Stimulated activated CD4-positive, alpha-beta T cell treated with anti-CD3 and anti-CD28 coated beads, Interleukin-4, amount 100 ng/mL, for 4 hours (primary cell): ENCODE data around the gene MXRA8.

Experiments used
- DNase-seq, 2 experiments: peaks; one replicate each; pipeline ENCODE4 v3.0.0-alpha.2; 2020

MXRA8 gene

DNA sequence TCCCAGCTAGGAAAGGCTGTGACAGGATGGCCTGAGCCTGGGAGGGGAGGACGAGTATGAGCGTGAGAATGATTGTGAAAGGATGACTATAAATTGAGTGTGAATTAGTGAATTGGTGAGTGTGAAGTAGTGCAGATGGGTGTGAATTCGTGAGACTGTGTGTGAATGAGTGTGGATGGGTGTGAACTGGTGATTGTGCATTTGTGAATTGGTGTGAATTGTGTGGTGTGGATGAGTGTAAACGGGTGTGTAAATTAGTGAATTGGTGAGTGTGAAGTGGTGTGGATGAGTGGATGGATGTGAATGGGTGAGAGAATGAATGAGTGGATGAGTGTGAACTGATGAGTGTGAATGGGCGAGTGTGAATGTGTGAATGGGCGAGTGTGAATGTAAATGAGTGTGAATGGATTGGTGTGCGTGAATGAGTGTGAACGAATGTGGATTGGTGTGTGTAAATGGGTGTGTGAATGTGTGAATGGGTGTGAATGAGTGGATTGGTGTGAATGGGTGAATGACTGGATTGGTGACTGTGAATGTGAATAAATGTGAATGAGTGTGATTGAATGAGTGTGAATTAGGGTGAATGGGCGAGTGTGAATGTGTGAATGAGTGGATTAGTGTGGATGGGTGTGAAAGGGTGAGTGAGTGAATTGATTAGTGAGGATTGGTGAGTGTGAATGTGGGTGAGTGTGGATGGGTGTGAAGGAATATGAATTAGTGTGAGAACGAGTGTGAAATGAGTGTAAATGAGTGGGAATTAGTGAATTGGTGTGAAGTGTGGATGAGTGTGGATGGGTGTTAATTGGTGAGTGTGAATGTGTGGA lies 7.7 kb upstream of the MXRA8 start:
- DNase-seq, result no peak

DNA sequence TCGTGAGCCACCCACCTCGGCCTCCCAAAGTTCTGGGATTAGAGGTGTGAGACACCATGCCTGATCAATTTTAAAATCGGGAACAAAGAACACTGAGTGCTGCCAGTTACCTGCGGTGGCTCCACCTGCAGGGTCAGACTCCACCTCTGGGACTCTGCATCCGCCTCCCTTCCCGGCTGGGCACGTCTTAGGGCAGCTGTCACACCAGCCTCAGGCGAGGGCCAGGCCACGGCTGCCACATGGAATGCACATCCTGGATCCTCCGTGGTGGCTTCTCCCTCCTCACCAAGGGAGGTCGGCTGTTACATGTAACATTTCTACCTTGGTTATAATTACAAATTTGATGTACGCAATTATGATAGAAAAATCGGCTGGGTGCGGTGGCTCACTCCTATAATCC lies 5.9 kb upstream of the MXRA8 start:
- DNase-seq, result no peak

DNA sequence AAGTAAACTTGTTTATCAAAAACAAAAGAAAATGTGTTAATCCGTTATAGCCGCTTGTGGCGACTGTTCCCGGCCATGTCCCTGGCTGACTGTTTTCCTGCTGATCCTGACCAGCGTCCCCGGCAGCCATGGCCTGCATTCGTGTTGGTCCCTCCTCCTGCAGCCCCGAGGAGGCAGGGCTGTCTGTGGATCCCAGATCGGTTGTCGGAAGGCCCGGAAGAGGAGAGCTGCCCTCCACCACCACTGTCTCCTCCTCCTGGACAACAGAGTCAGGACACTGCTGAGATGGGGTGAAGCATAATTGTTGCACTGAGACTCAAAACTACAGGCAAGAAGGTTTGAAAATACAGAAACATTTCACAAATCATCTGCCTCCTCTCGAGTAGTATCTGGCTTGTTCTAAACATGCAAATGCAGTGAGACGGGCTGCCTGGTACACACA lies 3.6 kb upstream of the MXRA8 start:
- no peak for DNase-seq

DNA sequence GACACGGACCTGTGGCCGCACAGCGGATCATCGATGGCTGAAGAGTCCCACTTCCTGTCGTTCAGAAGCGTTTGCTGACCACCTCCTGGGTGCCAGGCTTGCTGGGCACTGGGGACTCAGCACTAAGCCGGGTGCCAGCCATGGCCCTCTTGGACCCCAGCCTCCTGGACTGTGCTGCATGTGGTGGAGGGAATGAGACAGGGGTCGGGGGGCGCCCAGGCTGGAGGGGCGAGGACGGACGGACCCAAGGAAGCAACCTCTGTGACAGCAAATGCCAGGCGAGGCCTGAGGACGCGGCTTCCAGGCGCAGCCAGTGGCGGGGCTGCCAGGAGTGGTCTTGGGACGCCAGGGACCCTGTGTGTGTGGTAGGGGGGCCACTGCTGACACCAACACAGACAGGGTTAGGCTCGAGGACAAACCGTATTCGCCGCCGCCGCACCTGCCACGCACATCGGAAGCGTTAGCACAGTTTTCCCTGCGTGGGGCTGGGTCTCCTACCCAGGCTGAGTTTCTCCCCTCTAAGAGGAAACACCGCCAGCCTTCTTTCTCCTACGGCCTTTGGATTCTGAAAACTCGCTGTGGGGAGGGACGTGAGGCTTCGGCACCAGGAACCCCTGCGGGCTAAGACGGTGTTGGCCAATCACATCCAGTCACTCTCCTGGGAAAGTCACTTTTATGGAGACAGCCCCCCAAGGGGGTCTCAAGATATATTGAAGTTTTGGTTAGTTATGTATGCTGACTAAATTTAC lies 3.1 kb upstream of the MXRA8 start:
- no peak for DNase-seq

DNA sequence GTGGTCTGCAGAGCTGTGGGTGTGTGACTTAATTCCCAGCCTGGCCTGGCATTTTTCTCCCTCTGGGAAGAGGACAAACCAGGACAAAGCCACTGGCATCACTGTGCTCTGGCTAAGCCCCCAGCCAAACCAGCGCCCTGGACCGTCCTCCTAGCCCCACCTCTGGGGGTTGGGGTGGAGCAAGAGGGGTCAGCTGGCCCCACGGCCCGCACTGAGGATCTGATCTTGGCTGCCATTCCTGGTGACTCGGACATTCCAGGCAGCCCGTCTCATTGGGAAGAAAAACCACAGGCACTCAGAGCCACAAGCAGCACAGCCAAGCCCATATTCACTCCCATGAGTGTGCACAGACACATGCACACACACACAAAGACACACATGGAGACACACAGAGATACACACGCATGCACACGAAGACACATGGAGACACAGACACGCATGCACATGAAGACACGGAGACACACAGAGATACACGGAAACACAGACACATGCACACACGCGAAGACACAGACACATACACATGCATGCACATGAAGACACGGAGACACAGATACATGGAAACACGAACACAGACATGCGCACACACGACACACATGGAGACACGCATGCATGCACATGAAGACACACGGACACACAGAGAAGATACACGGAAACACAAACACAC lies 2.3 kb upstream of the MXRA8 start:
- DNase-seq, result no peak

DNA sequence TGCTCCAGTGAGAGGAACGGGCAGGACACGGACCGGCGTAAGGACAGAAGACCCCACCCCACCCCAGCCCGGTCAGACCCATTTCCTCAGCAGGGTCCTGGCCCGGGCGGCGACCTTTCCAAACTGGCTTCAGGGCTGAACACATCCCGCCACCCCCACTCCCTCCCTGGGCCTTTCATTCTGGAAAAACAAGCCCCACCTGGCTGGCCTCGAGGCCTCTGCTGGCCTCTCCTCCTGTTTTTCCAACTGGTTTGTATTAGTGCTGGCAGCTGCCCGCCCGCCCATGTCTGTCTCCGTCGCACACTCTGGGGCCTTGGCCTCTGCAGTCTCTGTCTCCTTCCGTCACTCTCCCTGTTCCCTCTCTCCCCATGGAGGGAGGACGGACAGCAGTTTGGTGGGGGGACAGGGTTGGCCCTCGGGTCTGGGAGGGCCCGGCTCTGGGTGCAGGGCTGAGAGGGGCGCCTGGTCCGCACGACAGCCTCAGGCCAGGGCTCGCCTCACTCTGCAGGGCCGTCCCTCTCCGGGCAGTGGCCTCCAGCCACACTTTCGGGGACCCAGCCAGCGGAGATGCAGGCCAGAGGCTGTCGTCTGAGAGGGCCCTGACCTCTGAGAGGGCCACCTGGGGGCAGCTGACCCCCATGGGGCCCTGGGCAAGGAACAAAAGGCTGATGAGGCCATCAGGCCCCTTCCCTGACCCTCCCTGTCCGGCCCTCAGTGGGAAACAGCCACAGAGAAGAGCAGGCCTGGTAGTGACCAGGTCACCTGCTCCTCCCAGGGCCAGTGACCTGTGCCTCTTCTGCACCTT lies 1.5 kb upstream of the MXRA8 start:
- no peak for DNase-seq

DNA sequence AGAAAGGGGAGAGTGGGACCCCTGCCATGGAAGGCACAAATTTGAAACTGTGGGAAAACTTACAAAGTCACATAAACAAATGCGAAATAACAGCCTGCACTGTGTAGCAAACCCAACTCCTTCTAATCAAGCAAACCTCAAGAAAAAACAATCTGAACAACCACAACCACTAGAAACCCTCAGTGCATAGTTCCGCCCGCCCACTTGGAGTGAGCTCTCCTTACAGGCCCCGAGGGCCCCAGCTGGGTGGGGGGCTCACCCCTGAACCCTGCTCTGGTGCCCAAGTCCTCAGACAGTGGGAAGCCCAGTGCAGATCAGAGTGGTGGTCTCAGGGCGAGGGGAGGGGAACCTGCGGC lies 931 bp upstream of the MXRA8 start:
- no peak for DNase-seq

DNA sequence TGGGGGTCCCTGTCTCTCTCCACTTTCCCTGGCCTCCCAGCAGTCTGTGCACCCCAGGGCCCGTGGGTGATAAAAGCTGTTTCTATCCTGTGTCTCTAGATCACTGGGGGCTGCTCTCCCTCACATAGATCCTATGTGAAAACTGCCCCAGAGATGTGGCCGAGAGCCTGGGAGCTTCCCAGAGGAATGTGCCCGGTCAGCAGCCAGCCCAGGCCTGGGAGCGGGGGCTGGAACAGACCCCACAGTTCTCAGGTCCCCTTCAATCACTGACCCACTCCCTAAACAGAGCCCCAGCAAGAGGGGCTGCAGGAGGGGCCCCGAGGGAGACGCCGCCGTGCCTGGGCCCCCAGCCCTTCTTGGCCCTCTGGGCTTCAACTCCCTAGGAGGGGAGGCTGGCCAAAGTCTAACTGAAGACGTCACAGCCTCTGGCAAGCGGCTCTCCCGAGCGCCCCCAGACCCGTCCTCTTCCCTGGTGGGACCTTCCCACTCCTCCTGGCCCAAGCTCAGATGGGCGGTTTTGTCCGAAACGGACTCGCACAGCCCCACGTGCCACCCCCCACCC lies 403 bp downstream of the MXRA8 start:
- DNase-seq, result no peak

DNA sequence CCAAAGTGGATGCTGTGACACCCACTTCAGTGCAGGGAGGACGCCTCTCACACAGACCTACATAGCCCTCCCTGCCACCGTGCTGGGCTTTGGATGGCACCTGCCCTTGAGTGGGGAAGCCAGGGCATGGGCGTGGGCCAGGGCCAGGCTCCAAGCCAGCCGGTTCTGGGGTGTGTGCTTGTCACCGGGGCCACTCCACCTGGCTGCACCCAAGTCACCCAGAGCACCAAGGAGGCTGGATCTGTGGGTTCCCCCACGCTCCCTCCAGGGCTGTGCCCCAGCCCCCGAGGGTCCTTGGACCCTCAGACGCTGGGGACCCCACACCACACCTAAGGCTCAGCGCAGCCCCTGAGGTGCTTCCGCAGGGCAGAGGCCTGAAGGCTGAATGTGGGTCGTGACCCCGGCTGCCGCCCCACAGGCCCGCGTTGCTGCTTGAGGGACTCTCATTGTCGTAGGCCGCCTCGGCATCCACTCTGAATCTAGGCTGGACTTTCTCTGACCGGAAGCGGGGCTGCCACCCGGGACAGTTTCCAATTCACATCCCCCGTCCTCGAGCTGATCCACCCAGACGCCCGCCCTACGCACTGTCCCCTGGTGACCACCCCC lies 1.5 kb downstream of the MXRA8 start:
- no peak for DNase-seq

DNA sequence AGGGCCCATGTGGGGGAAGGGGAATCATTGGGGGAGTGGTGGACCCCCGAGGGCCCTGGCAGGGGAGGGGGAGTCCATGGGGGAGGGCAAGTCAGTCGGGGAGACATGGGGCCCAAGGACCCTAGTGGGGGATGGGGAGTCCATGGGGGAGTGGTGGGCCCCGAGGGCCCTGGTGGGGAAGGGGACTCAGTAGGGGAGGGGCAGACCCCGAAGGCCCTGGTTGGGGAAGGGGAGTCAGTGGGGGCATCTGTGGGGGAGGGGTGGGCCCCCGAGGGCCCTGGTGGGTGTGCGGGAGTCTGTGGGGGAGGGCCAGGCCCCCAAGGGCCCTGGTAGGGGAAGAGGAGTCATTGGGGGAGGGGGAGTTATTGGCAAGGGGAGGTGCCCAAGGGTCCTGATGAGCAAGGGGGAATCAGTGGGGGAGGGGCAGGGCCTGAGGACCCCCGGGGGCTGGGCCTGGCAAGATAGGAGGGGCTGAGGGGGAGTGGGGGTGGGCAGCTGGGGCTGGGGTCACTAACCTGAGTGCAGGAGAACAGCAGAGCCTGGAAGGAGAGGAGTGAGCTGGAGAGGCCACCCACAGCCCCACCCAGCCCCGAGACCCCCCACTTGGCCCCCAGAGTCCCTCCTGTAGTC lies 2.1 kb downstream of the MXRA8 start:
- DNase-seq, result no peak

DNA sequence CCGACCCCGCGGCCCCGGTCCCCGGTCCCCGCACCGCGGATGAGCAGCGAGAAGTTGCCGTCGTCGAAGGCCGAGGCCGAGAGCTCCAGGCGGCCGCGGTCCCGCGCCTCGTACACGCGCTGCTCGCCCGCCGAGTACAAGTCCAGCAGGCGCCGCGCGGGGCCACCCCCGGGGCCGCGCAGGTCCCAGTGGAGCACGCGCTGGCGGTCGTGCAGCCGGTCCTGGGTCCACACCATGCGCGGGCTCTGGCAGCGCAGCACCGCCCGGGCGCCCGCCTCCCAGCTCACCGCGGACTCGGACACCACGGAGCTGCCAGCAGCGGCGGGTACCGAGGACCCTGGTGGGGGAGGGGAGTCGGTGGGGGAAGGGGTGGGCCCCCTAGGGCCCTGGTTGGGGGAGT lies 2.9 kb downstream of the MXRA8 start:
- no peak for DNase-seq

DNA sequence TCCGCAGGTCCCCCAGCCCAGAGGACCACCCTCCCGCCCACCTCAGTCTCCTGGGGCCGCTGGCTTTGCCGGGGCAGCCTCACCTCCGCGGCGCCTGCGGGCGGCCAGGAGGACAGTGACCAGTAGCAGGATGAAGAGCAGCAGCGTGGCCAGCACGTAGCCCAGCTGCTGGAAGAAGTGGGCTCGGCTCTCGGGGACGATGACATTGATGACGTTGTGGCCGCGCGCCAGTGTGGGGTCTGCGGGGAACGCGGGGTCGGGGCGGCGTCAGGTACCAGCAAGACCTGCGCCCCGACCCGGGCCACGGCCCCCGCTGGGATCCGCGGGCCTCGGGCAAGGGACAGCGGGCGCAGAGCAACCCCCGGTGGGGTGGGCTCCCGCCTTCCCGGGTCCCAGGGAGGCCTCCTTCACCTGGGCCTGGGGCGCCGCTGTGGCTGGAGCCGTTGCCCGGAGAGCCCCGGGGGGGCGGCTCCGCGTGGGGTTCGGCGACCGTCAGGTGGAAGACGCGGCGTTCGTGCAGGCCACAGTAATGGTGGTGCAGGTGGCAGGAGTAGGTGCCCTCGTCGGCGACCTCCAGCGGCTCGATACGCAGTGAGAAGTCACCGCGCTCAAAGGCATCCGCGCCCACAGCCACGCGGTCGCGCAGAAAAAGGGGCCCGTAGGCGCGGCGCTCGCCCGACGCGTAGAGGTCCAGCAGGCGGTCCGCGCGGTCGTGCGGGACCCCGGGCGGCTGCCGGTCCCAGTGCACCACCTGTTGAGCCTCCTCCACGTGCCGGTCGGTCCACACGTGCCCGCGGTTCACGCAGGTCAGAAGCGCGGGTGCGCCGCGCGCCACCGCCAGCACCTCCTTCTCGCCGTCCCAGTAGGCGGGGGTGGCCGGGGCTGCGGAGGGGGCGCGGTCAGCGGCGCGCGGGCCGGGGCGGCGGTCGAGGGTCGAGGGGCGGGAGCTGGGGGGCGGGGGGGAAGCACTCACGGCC lies 3.8 kb downstream of the MXRA8 start:
- DNase-seq, result peak in 1 of 2 experiments; percentile 32

DNA sequence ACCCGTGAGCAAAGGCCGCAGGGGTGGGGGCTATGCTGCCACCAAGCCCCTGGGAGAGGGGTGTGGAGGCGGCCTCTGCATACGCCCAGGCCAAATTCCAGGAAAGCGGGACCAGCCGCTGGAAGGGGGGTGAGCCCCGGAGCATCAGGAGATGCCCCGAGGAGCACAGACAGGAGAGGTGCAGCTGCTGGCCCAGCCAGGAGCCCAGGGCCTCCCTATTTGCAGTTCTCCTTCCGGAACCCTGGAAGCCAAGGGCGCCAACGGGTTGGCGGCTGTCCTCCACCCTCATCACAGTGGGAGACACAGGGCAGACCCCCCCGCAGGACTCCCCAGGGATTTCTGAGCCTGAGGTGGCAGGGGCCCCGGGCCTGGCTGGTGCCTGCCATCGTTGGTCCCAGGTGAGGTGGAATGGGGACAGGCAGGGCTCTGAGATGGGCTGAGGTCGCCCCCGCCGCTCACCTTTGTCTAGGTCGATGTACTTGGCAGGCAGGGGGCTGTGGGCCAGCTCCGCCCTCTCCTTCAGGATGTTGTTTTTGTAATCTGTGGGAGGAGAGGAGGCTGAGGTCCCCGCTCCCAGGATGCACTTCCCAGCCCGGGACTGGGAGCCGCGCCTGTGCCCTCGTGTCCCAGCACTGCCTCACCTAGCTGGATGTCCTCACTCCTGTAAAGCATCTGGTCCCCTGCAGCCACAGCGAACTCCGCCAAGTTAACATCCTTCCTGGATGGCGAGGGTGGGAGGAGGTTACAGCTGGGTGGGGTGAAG lies 4.8 kb downstream of the MXRA8 start:
- no peak for DNase-seq

DNA sequence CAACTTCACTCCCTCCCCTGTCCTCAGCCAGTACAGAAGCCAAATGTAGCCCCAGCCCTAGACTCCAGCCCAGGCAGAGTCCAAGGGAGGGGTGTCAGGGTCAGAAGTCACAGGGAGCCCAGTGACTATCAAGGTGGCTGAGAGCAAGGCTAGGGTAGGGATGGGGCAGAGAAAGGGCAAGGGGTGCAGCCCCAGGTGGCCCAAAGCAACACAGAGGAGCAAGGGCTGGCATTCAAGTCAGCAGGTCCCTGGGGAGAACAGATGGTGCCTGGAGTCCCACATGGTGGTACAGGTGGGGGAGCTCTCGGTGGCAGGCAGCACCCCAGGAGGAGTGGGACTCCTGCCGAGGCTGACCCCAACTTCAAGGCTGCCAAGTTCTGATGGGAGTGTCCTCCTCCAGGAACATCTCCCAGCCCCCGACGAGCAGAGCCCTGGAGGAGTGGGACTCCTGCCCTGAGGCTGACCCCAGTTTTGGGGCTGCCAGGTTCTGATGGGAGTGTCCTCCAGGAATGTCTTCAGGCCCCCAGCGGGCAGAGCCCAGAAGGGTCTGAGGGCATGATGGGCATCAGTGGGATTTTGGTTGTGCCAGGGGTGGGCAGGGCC lies 5.5 kb downstream of the MXRA8 start:
- no peak for DNase-seq

DNA sequence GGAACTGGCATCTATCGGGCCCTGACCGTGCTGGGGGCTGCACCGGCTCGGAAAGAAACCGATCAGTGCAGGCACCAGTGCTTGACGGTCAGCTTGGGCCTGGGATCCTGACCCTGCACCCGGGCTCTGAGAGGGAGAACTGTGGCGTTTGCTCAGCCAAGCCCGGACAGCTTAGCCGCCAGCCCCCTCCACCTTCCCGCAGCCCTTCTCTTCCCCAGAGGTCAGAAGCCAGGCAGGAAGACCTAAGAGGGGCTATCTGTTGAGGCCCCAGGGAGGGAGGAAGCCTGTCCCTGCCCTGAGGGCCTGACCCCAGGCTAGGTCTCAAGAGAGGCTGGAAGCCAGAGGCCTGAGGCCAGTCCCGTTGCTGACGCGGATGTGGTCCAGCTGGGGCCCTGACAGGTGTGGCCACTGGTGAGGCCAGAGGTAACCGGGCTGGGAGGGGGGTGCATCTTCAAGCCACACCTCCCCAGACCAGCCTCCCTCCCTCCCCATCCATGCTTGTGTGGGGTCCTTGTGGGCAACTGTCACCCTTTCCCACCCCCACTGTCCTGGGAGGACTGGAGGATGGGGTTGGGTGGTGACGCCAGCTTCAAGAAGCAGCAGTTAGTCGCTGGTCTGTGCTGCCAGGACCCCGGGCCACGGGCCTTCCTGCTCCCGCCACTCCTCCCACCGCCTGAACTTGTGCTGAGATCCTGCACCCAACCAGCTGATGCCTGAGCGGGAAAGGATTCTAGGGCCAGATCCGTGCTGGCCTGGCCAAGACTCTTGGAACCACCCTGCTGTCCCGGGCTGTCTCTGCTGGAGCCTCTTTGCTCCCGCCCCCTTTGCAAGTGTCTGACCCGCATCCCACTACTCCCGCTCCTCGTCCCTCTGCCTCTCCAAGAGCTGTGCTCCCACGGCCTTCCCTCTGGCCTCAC lies 6.6 kb downstream of the MXRA8 start:
- no peak for DNase-seq

DNA sequence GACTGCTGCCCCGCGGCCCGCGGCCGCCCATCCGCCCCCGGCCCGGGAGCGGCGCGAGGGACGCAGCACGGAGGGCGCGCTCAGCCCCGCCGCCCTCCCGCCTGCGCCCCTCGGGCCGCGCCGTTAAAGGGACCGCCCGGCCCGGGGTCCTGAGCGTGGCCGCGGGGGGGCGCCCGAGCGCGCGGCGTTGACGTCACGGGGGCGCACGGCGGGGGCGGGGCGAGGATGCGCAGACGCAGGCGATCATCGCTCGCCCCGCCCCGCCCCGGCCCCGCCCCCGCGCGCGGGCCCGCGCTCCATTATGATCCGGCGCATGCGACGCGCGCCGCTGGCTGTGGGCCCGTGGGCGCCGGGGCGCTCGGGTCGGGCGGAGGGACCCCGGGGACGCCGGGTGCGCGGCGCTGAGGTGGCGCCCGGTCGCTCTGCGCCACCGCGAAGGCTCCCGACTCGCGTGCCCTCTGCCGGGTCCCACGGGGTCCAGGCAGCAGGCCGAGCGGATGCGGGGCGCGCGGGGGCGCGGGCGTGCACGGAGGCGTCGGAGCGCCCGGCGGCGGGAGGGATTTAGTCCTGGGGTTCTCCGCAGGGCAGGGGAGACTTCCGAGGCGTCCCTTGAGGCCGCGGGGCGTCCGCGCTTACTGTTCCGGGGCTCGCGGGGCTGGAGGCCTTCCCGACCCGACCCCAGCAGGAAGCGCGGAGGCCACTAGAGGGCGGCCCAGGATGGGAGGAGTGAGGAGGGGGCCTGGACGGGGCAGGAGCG lies 8.9 kb downstream of the MXRA8 start, which contains the start of gene DVL1:
Gene DVL1, minus strand, starts transcription at position 163 of the 757 bp plus-strand sequence. CDS start 353 bp downstream, outside the sequence.
- peak; percentile 52 to 79 for DNase-seq
